LNCaP clone FGC (cell line): ENCODE measurements around the gene RASSF5.

Experiments
- DNase-seq: peaks from one replicate; pipeline ENCODE4 v3.0.0-alpha.2; 2011; ENCODE audit warnings: low read depth
- H3K4me3 ChIP-seq: 2 replicates; pipeline ENCODE4 v1.5.1; 2011; ENCODE audit warnings: mild to moderate bottlenecking, low read depth, low read length, control low read depth
- TF ChIP-seq, protein P1 (sequence below): IDR thresholded peaks from 2 replicates; pipeline ENCODE4 v1.5.1; 2012; ENCODE audit warnings: mild to moderate bottlenecking; ENCODE audit not compliant: control insufficient read depth, insufficient read depth; ENCODE audit errors: extremely low read depth

RASSF5 gene

DNA sequence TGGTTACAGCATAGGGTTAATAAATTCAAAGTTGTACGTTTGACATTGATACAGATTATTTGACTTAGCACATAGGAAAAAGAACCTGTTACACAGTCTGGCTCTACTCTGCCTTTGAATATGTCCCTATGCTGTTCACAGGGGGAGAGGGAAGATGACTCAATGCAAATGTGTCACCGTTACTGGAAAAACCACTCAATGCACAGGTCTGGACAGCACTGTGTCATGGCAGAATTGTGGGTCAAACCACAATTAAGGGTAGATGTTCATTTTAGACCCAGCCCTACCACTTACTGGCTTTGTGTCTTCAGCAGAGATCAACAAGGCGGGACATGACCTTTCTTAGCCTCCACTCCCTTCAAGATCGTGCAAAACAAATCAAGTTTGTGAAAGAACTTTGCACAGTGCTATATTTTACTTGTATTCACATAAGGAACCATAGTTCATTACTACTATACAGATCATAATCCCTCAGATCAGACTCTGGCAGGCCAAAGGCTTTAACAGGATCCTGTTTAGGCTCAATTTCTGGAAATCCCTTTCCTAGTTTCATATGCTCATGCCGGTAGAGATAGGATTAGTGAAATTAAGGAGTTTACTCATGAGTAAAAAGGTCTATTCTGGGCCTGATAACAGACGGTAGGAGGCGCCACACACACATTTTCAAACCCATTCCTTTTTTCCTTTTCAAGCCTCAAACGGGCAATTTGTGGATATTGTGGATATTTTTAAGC lies 82.9 kb downstream of the RASSF5 start:
- TF ChIP-seq, protein P1, sequence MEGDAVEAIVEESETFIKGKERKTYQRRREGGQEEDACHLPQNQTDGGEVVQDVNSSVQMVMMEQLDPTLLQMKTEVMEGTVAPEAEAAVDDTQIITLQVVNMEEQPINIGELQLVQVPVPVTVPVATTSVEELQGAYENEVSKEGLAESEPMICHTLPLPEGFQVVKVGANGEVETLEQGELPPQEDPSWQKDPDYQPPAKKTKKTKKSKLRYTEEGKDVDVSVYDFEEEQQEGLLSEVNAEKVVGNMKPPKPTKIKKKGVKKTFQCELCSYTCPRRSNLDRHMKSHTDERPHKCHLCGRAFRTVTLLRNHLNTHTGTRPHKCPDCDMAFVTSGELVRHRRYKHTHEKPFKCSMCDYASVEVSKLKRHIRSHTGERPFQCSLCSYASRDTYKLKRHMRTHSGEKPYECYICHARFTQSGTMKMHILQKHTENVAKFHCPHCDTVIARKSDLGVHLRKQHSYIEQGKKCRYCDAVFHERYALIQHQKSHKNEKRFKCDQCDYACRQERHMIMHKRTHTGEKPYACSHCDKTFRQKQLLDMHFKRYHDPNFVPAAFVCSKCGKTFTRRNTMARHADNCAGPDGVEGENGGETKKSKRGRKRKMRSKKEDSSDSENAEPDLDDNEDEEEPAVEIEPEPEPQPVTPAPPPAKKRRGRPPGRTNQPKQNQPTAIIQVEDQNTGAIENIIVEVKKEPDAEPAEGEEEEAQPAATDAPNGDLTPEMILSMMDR, result peak; percentile 20; the same call in 1 of the 2 replicates
- H3K4me3 ChIP-seq, result no peak overlapping the region
- no peak for DNase-seq

DNA sequence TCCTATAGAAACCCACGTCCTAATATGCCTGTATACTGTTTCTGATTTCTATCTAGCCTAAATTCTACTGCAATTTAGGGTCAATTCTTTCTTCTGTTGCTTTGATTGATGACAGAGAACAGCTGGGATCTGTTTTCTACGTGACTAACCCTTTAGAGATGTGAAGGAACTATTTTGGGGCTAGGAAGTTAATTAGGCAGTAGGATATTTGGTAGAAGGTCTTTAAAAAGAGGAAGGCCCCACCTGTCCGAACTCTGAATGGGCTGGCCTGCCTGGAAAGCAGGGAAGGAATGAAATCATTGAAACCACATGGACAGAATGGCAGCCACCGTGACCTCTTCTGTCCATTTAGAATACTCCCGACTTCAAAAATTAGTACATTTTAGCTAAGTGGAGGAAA lies 83.9 kb downstream of the RASSF5 start:
- no peak overlapping the region for H3K4me3 ChIP-seq
- DNase-seq, result no peak
- TF ChIP-seq, protein P1, result no peak

DNA sequence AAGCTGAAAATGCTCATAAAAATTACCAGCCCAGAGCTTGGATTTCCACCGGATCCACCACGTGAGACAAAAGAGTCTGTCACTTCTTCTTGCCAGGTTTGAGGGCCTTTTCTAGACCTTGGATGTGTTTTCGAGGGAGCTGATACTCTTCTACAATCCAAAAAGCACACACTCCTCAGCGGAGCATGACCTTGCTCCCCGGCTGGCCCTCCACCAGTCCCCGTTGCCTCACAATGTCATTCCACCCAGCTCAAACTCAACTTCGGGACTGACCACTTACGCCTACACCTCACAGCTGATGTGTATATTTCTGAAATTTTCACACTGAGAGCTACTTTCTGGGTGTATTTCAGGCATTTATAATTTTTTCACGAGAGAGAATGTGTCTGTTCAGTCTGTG lies 84.4 kb downstream of the RASSF5 start:
- no peak overlapping the region for H3K4me3 ChIP-seq
- DNase-seq, result no peak
- TF ChIP-seq, protein P1, result no peak

DNA sequence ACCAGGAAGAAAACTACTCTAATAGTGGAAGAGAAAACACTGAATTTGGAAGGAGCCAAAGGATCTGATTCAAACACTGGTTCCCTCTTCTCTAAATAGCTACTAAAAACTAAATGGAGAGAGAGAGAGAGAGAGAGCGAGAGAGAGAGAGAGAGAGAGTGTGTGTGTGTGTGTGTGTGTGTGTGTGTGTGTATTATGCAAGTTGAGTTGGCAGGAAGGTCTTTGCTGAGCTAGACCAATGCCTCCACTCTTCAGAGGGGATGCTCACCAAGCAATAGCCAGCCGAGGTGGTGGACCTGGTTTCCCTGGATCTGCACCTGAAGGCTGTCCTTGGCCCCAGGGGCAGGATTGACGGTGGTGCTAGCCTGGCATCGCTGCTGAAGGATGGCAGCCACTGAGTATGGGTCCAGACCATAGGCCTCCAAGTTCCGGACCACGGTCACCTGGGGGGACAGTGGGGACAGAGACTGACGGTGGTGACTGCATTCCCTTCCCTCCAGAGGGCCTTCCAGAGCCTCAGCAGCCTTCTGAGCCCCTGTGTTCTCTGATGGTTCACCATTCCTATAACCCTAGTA lies 86.1 kb downstream of the RASSF5 start:
- no peak for DNase-seq
- TF ChIP-seq, protein P1, result no peak
- H3K4me3 ChIP-seq, result no peak overlapping the region

DNA sequence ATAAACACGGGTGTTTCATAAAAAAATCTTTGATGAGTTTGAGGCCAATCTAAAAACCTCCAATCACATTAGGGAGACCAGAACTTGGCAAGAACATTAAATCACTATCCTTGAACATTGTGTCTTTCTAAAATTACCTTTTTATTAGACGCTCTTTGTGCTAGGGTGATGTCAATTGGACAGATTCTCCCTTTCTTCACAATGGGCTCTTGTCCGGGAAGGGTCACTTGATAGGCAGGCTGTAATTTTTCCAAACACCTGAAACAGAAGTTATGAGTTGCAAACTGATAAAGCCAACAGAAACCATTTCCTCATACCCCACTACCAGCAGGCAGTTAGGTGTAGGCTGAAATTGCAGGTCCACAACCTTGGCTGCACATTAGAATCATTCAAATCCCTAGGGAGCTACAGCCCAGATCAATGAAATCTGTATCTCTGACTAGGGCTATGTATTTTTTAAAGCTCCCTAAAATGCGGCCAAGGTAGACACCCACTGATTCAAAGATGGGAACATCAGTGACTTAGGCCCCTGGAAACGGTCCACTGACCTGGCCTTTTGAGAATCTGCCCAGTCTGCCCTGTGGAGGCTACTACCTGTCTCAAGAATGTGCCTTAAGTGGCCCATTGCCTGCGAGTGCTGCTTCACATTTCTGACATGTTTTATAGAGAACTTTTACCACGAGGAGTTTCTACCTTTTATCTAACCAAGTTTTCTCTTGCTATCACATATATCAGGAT lies 88.4 kb downstream of the RASSF5 start:
- no peak for DNase-seq
- TF ChIP-seq, protein P1, result no peak

DNA sequence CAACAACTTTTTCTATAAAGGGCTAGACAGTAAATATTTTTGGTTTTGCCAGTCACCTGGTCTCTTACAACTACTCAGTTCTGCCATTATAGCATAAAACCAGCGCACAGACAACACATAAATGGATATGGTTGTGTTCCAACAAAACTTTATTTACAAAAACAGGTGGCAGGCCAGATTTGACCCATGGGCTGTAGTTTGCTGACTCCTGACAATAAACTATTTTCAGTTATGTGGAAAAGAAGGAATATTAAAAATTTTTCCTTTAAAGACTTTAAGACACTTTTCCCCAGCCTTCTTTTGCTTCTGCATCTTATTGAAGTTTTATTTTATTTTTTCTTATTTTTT lies 89.0 kb downstream of the RASSF5 start:
- no peak for DNase-seq
- no peak overlapping the region for H3K4me3 ChIP-seq
- TF ChIP-seq, protein P1, result no peak

More for the DNA sequence above, 88.4 kb downstream of the RASSF5 start:
- H3K4me3 ChIP-seq, result no peak overlapping the region
